ENCODE measurements around the gene ZC3H6. TPM values are rescaled to one million over a fixed set of nuclear protein-coding genes. Genes with fewer than 3 reads are reported as not detected.

Gene ZC3H6
- total RNA-seq, 4 donors from 2014 or later = 3.6 to 24.0 (median 6.8) TPM

- ATAC-seq (ENCODE audit: low FRiP score) (no peak), DNase-seq (ENCODE audit: low spot score) (no peak)
- TF ChIP-seq, protein P1, sequence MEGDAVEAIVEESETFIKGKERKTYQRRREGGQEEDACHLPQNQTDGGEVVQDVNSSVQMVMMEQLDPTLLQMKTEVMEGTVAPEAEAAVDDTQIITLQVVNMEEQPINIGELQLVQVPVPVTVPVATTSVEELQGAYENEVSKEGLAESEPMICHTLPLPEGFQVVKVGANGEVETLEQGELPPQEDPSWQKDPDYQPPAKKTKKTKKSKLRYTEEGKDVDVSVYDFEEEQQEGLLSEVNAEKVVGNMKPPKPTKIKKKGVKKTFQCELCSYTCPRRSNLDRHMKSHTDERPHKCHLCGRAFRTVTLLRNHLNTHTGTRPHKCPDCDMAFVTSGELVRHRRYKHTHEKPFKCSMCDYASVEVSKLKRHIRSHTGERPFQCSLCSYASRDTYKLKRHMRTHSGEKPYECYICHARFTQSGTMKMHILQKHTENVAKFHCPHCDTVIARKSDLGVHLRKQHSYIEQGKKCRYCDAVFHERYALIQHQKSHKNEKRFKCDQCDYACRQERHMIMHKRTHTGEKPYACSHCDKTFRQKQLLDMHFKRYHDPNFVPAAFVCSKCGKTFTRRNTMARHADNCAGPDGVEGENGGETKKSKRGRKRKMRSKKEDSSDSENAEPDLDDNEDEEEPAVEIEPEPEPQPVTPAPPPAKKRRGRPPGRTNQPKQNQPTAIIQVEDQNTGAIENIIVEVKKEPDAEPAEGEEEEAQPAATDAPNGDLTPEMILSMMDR (IDR thresholded peaks at IDR 0.05) = no peak
Measured at GRCh38 chr2:112244854-112245253, 30.5 kb upstream of the ZC3H6 start.

GRCh38 chr2:112251271-112251670, 24.1 kb upstream of the ZC3H6 start:
- TF ChIP-seq, protein P1 (IDR thresholded peaks at IDR 0.05) = no peak
- DNase-seq (ENCODE audit: low spot score) = no peak
- no peak for ATAC-seq (ENCODE audit: low FRiP score)

- ATAC-seq (ENCODE audit: low FRiP score) (no peak), DNase-seq (ENCODE audit: low spot score) (no peak)
- TF ChIP-seq, protein P1 (IDR thresholded peaks at IDR 0.05) = no peak
Measured at GRCh38 chr2:112253261-112253815, 22.1 kb upstream of the ZC3H6 start.

DNA sequence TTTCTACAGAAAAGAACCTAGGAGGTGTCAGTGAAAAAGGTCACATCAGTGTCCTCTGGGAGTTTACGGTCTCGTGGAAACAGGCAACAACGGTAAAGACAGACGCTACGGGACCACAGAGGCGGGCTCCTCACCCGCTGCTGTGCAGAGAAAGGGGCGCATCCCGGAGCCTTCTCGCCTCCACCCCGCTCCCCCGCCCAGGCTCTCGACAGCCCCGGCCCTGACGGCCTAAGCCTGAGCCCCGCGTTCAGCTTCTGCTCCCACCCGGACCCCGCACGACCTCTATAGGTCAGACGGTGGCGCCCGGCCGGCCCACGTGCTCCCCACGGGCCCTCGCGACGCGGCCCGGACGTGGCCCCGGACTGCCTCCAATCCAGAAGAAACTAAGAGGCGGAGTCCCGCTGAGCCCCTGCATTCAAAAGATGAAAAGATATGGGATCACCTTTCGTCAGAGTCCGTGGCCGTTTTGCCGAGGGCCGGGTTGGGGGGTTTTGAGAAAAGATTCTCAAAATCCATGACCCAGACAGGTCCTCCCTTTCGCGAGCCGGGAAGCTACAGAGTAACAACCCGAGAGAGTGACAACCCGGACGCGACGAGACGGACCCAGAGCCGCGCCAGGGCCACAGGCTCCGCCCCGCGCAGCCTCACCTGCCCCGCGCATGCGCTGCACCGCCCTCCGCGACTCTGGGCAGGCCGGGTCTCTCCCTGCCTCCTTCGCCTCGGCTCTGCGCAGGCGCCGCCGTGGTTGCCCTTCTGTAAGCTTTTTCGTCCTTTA, 20.7 kb upstream of the ZC3H6 start, which contains the start of gene ZC3H8:
ZC3H8 (minus strand) TSS at position 577 of the 775 bp plus-strand sequence; CDS start at position 516, 61 bp downstream.
- TF ChIP-seq, protein P1 (IDR thresholded peaks at IDR 0.05) = no peak
- DNase-seq (ENCODE audit: low spot score) (peak; percentile 78), ATAC-seq (ENCODE audit: low FRiP score) (peak; percentile 97)

GRCh38 chr2:112255875-112256274, 19.5 kb upstream of the ZC3H6 start:
- ATAC-seq (ENCODE audit: low FRiP score) (no peak), DNase-seq (ENCODE audit: low spot score) (no peak)
- TF ChIP-seq, protein P1 (IDR thresholded peaks at IDR 0.05) = no peak

- ATAC-seq (ENCODE audit: low FRiP score) (no peak), DNase-seq (ENCODE audit: low spot score) (no peak)
- TF ChIP-seq, protein P1 (IDR thresholded peaks at IDR 0.05) = no peak
Measured at GRCh38 chr2:112256654-112257053, 18.7 kb upstream of the ZC3H6 start.

DNA sequence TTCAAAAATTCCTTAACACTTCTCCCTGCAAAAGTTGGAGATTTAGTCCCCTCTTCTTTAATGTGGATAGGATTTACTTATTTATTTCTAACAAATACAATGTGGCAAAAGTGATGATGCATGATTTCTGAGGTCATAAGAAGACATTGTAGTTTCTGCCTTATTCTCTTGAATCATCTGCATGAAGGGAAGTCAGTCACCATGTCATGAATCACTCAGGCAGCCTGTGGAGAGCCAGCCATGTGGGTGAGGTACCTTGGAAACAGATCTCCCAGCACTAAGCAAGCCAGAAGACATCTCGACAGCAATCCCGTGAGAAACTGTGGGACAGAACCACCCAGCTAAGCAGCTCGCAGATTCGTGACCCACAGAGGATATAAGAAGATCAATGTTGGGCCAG, 17.8 kb upstream of the ZC3H6 start:
- TF ChIP-seq, protein P1 (IDR thresholded peaks at IDR 0.05) = no peak
- ATAC-seq (ENCODE audit: low FRiP score) (no peak), DNase-seq (ENCODE audit: low spot score) (no peak)
